Activated CD8-positive, alpha-beta T cell treated with anti-CD3 and anti-CD28 coated beads, Interleukin-2, amount 10 ng/mL, durations not matched to agents 7 days and 5 days (primary cell): ENCODE results near the gene OR13D1. TPM values are rescaled to one million over a fixed set of nuclear protein-coding genes. Genes with fewer than 3 reads are reported as not detected.
"Not testable (repeated sequence)": the region's sequence is repeated elsewhere in the genome, so short reads cannot be mapped to it uniquely, and the experiment has no call there.

Experiments
- ATAC-seq: fragments of 150-1000 bp; cut with Tn5 transposase; one replicate; pipeline ENCODE4 v1.10.0; 2021; ENCODE audit warnings: moderate library complexity
- CTCF ChIA-PET: fragments of 350-600 bp; sonication (Branson Sonifier 250); formaldehyde crosslinking; loops from one replicate; lab custom pipeline; 2021; ENCODE audit warnings: antibody characterized with exemption; lab: Charles Lee
- POLR2A ChIA-PET: fragments of 350-600 bp; sonication (Branson Sonifier 250); formaldehyde crosslinking; loops from one replicate; lab custom pipeline; 2021; ENCODE audit warnings: antibody characterized with exemption; lab: Charles Lee
- DNase-seq: peaks from one replicate; pipeline ENCODE4 v3.0.0-alpha.2; 2020
- H3K27ac Mint-ChIP-seq: one replicate; pipeline ENCODE4 v1.8.0; 2021; ENCODE audit warnings: mild to moderate bottlenecking, mixed read lengths
- H3K27me3 Mint-ChIP-seq: one replicate; pipeline ENCODE4 v1.8.0; 2021; ENCODE audit warnings: low read depth, mixed read lengths
- H3K36me3 Mint-ChIP-seq: one replicate; pipeline ENCODE4 v1.8.0; 2021; ENCODE audit warnings: low read depth, mixed read lengths
- H3K4me1 Mint-ChIP-seq: one replicate; pipeline ENCODE4 v1.8.0; 2021; ENCODE audit warnings: low read depth, mixed read lengths
- H3K4me3 Mint-ChIP-seq: one replicate; pipeline ENCODE4 v1.8.0; 2021; ENCODE audit warnings: mild to moderate bottlenecking, mixed read lengths
- H3K9me3 Mint-ChIP-seq: one replicate; pipeline ENCODE4 v1.8.0; 2022; ENCODE audit warnings: mixed read lengths; ENCODE audit not compliant: insufficient read depth
- total RNA-seq, 2 experiments: library from RNA; stranded (reverse); gene quantifications; one replicate each; pipeline ENCODE4 v1.2.3, GENCODE V29; 2021

The OR13D1 gene
- not detected for total RNA-seq

GRCh38 chr9:104694218-104694617 is at the start of gene OR13D1:
TSS of gene OR13D1 (plus strand) at chr9:104694518. CDS start at chr9:104694518, 0 bp downstream.
- Mint-ChIP-seq H3K4me1 (no peaks in the 10 kb centered on the region), H3K27ac (no peak within 1 kb of the TSS), H3K36me3 (no peaks in the 10 kb centered on the region), H3K27me3 (no peaks in the 10 kb centered on the region), H3K4me3 (no peak within 1 kb of the TSS), H3K9me3 (no peaks in the 10 kb centered on the region)
- DNase-seq (no peak), ATAC-seq (no peak)
- POLR2A ChIA-PET = no interaction called here
- CTCF ChIA-PET = no interaction called here

- no peak overlapping the region for H3K27ac Mint-ChIP-seq
- POLR2A ChIA-PET = no interaction called here
- H3K36me3 Mint-ChIP-seq = no peaks in the 10 kb centered on the region
- ATAC-seq = no peak
- no peaks in the 10 kb centered on the region for H3K27me3 Mint-ChIP-seq
- H3K4me3 Mint-ChIP-seq = no peak overlapping the region
- H3K4me1 Mint-ChIP-seq = no peaks in the 10 kb centered on the region
- H3K9me3 Mint-ChIP-seq = no peaks in the 10 kb centered on the region
- DNase-seq = no peak
- CTCF ChIA-PET = no interaction called here
These were observed 35.7 kb upstream of the OR13D1 start for GRCh38 chr9:104658496-104659195.

GRCh38 chr9:104675611-104676010 is 18.7 kb upstream of the OR13D1 start:
- Mint-ChIP-seq H3K4me3 (no peak overlapping the region), H3K36me3 (no peaks in the 10 kb centered on the region), H3K4me1 (no peaks in the 10 kb centered on the region), H3K27ac (no peak overlapping the region), H3K9me3 (no peaks in the 10 kb centered on the region), H3K27me3 (no peaks in the 10 kb centered on the region)
- ATAC-seq = no peak
- ChIA-PET POLR2A (no interaction called here), CTCF (no interaction called here)
- DNase-seq = no peak

- Mint-ChIP-seq H3K4me1 (peaks cover 6% of the 10 kb centered on the region), H3K36me3 (no peaks in the 10 kb centered on the region), H3K27me3 (no peaks in the 10 kb centered on the region), H3K27ac (no peak overlapping the region), H3K4me3 (no peak overlapping the region), H3K9me3 (no peaks in the 10 kb centered on the region)
- POLR2A ChIA-PET = no interaction called here
- DNase-seq (peak; percentile 22), ATAC-seq (peak; percentile 58)
- CTCF ChIA-PET = interaction anchor here (0.8 kb wide), 1 partner anchor 590 kb away, joined by 3 read pairs; no protein-coding TSS in a partner anchor
These were observed 11.7 kb upstream of the OR13D1 start for GRCh38 chr9:104682642-104683041.

- Mint-ChIP-seq H3K36me3 (no peaks in the 10 kb centered on the region), H3K27me3 (no peaks in the 10 kb centered on the region), H3K27ac (no peak overlapping the region), H3K4me1 (peaks cover 6% of the 10 kb centered on the region), H3K9me3 (no peaks in the 10 kb centered on the region), H3K4me3 (no peak overlapping the region)
- ChIA-PET CTCF (no interaction called here), POLR2A (no interaction called here)
- no peak for DNase-seq
- ATAC-seq = no peak
These were observed 8.2 kb upstream of the OR13D1 start for GRCh38 chr9:104686081-104686480.

- Mint-ChIP-seq H3K27me3 (no peaks in the 10 kb centered on the region), H3K4me3 (no peak overlapping the region), H3K27ac (no peak overlapping the region), H3K4me1 (no peaks in the 10 kb centered on the region), H3K36me3 (no peaks in the 10 kb centered on the region), H3K9me3 (no peaks in the 10 kb centered on the region)
- POLR2A ChIA-PET = no interaction called here
- ATAC-seq (no peak), DNase-seq (no peak)
- CTCF ChIA-PET = no interaction called here
These were observed 6.0 kb downstream of the OR13D1 start for GRCh38 chr9:104700306-104700705.

GRCh38 chr9:104708737-104709136 is 14.4 kb downstream of the OR13D1 start:
- CTCF ChIA-PET, H3K9me3 Mint-ChIP-seq, H3K36me3 Mint-ChIP-seq, H3K27me3 Mint-ChIP-seq, POLR2A ChIA-PET, H3K4me1 Mint-ChIP-seq, H3K4me3 Mint-ChIP-seq, ATAC-seq, DNase-seq, H3K27ac Mint-ChIP-seq: not testable (repeated sequence)

GRCh38 chr9:104711604-104712003 is 17.3 kb downstream of the OR13D1 start:
- POLR2A ChIA-PET = no interaction called here
- no peak for DNase-seq
- Mint-ChIP-seq H3K9me3 (no peaks in the 10 kb centered on the region), H3K4me1 (no peaks in the 10 kb centered on the region), H3K27me3 (no peaks in the 10 kb centered on the region), H3K36me3 (no peaks in the 10 kb centered on the region), H3K4me3 (no peak overlapping the region), H3K27ac (no peak overlapping the region)
- no peak for ATAC-seq
- CTCF ChIA-PET = no interaction called here

GRCh38 chr9:104725014-104725413 is 30.7 kb downstream of the OR13D1 start:
- no peak overlapping the region for H3K27ac Mint-ChIP-seq
- DNase-seq (no peak), ATAC-seq (no peak)
- H3K36me3 Mint-ChIP-seq = no peaks in the 10 kb centered on the region
- no peaks in the 10 kb centered on the region for H3K9me3 Mint-ChIP-seq
- no peak overlapping the region for H3K4me3 Mint-ChIP-seq
- ChIA-PET POLR2A (no interaction called here), CTCF (no interaction called here)
- H3K4me1 Mint-ChIP-seq = no peaks in the 10 kb centered on the region
- H3K27me3 Mint-ChIP-seq = no peaks in the 10 kb centered on the region

GRCh38 chr9:104738452-104738851 is 44.1 kb downstream of the OR13D1 start:
- Mint-ChIP-seq H3K27ac (no peak overlapping the region), H3K4me3 (no peak overlapping the region), H3K36me3 (no peaks in the 10 kb centered on the region), H3K9me3 (no peaks in the 10 kb centered on the region), H3K4me1 (no peaks in the 10 kb centered on the region), H3K27me3 (no peaks in the 10 kb centered on the region)
- DNase-seq = no peak
- ChIA-PET POLR2A (no interaction called here), CTCF (no interaction called here)
- ATAC-seq = no peak

GRCh38 chr9:104740621-104741020 is 46.3 kb downstream of the OR13D1 start:
- no peaks in the 10 kb centered on the region for H3K36me3 Mint-ChIP-seq

GRCh38 chr9:104743376-104743985 is 49.2 kb downstream of the OR13D1 start:
- peaks cover 9% of the 10 kb centered on the region for H3K4me1 Mint-ChIP-seq
- no peaks in the 10 kb centered on the region for H3K27me3 Mint-ChIP-seq
- DNase-seq (peak; percentile 55), ATAC-seq (no peak)
- H3K4me3 Mint-ChIP-seq = no peak overlapping the region
- peaks cover 3% of the 10 kb centered on the region for H3K36me3 Mint-ChIP-seq
- H3K9me3 Mint-ChIP-seq = no peaks in the 10 kb centered on the region
- CTCF ChIA-PET = interaction anchor here (0.6 to 1.0 kb wide), 3 partner anchors 12 to 621 kb away, joined by 3 to 4 read pairs (median 3); no protein-coding TSS in a partner anchor
- POLR2A ChIA-PET = no interaction called here
- H3K27ac Mint-ChIP-seq = no peak overlapping the region

More at GRCh38 chr9:104740621-104741020, 46.3 kb downstream of the OR13D1 start:
- CTCF ChIA-PET = no interaction called here
- DNase-seq (no peak), ATAC-seq (no peak)
- H3K27ac Mint-ChIP-seq = no peak overlapping the region
- POLR2A ChIA-PET = no interaction called here
- no peaks in the 10 kb centered on the region for H3K27me3 Mint-ChIP-seq
- no peaks in the 10 kb centered on the region for H3K9me3 Mint-ChIP-seq
- no peaks in the 10 kb centered on the region for H3K4me1 Mint-ChIP-seq
- H3K4me3 Mint-ChIP-seq = no peak overlapping the region
